ENCODE measurements around the gene DPM3. TPM values are rescaled to one million over a fixed set of nuclear protein-coding genes. Genes with fewer than 3 reads are reported as not detected.

The DPM3 gene
- total and polyA plus RNA-seq, 2 of the 13 experiments (the other 11 are each of a cell fraction or from before 2014, with no cell fraction given): 23.2 to 53.4 TPM

DNA sequence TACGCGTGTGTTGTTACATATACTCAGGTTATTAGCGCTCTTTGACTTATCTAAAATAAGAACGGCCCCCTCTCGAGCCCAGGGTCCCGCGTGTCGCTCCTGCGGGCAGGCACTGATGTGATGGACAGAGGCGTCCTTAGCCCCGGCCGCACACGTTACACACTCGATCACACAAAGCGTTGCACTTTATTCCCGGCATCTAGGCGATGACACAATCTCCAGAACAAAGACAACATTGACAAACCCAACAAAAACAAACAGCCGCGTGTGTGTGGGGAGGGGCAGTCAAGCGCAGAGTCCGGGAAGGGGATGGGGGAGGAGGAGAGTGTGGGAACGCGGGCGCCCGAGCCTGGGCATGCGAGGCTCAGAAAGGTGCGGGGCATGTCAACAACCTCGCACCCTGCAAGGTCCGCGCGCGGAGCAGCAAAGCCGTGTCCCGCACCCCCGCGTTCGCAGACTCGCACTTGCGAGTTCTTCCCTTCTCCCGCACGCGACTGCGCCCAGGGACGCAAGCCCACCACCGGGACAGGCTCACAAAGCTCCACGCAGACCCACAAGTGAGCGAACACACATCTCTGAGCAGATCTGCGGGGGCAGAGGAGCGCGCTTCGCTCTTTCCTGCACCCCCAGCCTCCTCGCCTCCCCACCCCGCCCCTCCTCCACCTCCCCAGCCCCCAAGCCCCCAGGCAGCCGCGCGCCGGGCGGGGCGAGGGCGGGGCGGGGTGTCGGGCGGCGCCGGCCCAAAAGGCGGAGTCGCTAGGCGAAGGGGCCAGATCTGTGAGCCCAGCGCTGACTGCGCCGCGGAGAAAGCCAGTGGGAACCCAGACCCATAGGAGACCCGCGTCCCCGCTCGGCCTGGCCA is 13.0 kb downstream of the DPM3 start, which contains the start of gene EFNA1 (continued):
- TF ChIP-seq, protein P1, sequence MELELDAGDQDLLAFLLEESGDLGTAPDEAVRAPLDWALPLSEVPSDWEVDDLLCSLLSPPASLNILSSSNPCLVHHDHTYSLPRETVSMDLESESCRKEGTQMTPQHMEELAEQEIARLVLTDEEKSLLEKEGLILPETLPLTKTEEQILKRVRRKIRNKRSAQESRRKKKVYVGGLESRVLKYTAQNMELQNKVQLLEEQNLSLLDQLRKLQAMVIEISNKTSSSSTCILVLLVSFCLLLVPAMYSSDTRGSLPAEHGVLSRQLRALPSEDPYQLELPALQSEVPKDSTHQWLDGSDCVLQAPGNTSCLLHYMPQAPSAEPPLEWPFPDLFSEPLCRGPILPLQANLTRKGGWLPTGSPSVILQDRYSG (CRISPR knock-in tag; IDR thresholded peaks at IDR 0.05): no peak
- TF ChIP-seq PCBP2 (optimal IDR thresholded peaks at IDR 0.05; ENCODE audit: low read depth, low read length, poor library complexity, severe bottlenecking) (no peak), ZNF839 (CRISPR knock-in tag; IDR thresholded peaks at IDR 0.05; ENCODE audit: borderline replicate concordance) (no peak), TMF1 (CRISPR knock-in tag; IDR thresholded peaks at IDR 0.05; ENCODE audit: low read depth) (peak; percentile 36; the same call in 1 of the 2 replicates), MBD4 (IDR thresholded peaks at IDR 0.05; ENCODE audit: borderline replicate concordance, low read length) (no peak), ZNF383 (CRISPR knock-in tag; IDR thresholded peaks at IDR 0.05; ENCODE audit: borderline replicate concordance) (0 out of 2 replicates have a peak, but pooled peaks have one; percentile 78), ZNF607 (CRISPR knock-in tag; IDR thresholded peaks at IDR 0.05; ENCODE audit: borderline replicate concordance) (peak; percentile 36; the same call in 1 of the 2 replicates), KAT8 (CRISPR knock-in tag; IDR thresholded peaks at IDR 0.05) (peak; percentile 35; the same call in 1 of the 2 replicates), CAMTA2 (CRISPR knock-in tag; IDR thresholded peaks at IDR 0.05; ENCODE audit: borderline replicate concordance) (no peak), ZNF333 (CRISPR knock-in tag; IDR thresholded peaks at IDR 0.05; ENCODE audit: borderline replicate concordance) (peak; percentile 80), ZNF747 (CRISPR knock-in tag; IDR thresholded peaks at IDR 0.05; ENCODE audit: borderline replicate concordance) (no peak), SIX1 (CRISPR knock-in tag; IDR thresholded peaks at IDR 0.05; ENCODE audit: borderline replicate concordance) (no peak), ISX (CRISPR knock-in tag; conservative IDR thresholded peaks at IDR 0.05) (no peak), DR1 (CRISPR knock-in tag; IDR thresholded peaks at IDR 0.05) (peak; percentile 56), ZNF484 (CRISPR knock-in tag; IDR thresholded peaks at IDR 0.05; ENCODE audit: borderline replicate concordance, low read depth) (no peak; the same call in 1 of the 2 replicates), MTA3 (CRISPR knock-in tag; IDR thresholded peaks at IDR 0.05) (no peak), ZNF883 (CRISPR knock-in tag; IDR thresholded peaks at IDR 0.05; ENCODE audit: not compliant biosample characterization) (no peak), ZNF232 (CRISPR knock-in tag; IDR thresholded peaks at IDR 0.05; ENCODE audit: borderline replicate concordance) (no peak), WIZ (CRISPR knock-in tag; IDR thresholded peaks at IDR 0.05) (no peak), ESRRA (CRISPR knock-in tag; IDR thresholded peaks at IDR 0.05; ENCODE audit: low read depth) (peak; percentile 84), ZNF569 (CRISPR knock-in tag; IDR thresholded peaks at IDR 0.05; ENCODE audit: borderline replicate concordance) (no peak; the same call in 1 of the 2 replicates), ETV5 (CRISPR knock-in tag; IDR thresholded peaks at IDR 0.05; ENCODE audit: borderline replicate concordance) (peak; percentile 64), HCFC1 (IDR thresholded peaks at IDR 0.05; ENCODE audit: low read depth, low read length) (no peak), ZNF17 (CRISPR knock-in tag; IDR thresholded peaks at IDR 0.05) (no peak)
- TF ChIP-seq, protein P2, sequence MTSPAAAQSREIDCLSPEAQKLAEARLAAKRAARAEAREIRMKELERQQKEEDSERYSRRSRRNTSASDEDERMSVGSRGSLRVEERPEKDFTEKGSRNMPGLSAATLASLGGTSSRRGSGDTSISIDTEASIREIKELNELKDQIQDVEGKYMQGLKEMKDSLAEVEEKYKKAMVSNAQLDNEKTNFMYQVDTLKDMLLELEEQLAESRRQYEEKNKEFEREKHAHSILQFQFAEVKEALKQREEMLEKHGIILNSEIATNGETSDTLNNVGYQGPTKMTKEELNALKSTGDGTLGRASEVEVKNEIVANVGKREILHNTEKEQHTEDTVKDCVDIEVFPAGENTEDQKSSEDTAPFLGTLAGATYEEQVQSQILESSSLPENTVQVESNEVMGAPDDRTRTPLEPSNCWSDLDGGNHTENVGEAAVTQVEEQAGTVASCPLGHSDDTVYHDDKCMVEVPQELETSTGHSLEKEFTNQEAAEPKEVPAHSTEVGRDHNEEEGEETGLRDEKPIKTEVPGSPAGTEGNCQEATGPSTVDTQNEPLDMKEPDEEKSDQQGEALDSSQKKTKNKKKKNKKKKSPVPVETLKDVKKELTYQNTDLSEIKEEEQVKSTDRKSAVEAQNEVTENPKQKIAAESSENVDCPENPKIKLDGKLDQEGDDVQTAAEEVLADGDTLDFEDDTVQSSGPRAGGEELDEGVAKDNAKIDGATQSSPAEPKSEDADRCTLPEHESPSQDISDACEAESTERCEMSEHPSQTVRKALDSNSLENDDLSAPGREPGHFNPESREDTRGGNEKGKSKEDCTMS (CRISPR knock-in tag; conservative IDR thresholded peaks at IDR 0.05): 0 out of 2 replicates have a peak, but pooled peaks have one; percentile 23
- TF ChIP-seq, protein P3, sequence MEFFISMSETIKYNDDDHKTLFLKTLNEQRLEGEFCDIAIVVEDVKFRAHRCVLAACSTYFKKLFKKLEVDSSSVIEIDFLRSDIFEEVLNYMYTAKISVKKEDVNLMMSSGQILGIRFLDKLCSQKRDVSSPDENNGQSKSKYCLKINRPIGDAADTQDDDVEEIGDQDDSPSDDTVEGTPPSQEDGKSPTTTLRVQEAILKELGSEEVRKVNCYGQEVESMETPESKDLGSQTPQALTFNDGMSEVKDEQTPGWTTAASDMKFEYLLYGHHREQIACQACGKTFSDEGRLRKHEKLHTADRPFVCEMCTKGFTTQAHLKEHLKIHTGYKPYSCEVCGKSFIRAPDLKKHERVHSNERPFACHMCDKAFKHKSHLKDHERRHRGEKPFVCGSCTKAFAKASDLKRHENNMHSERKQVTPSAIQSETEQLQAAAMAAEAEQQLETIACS (CRISPR knock-in tag; IDR thresholded peaks at IDR 0.05): peak; percentile 51; the same call in 1 of the 2 replicates
